Liver (tissue), 9 donors: ENCODE measurements around the gene NPL. TPM values are rescaled to one million over a fixed set of nuclear protein-coding genes. Genes with fewer than 3 reads are reported as not detected.

Experiments used
- DNase-seq: peaks from one replicate; pipeline ENCODE4 v3.0.0-alpha.2; 2017; ENCODE audit warnings: low spot score
- H3K27ac ChIP-seq, 2 donors: one replicate each; pipeline ENCODE4 v1.7.0; 2013; ENCODE audit warnings: inconsistent platforms in 2 of 2, low read length in 2 of 2, control low read depth in 1 of 2, low read depth in 1 of 2, mild to moderate bottlenecking in 1 of 2
- H3K27me3 ChIP-seq, 4 donors: one replicate each; pipeline versions ENCODE4 v1.6.1 to v1.7.0; 2013; ENCODE audit warnings: low read length in 3 of 4, inconsistent platforms in 1 of 4, mild to moderate bottlenecking in 1 of 4, moderate library complexity in 1 of 4; ENCODE audit not compliant: control insufficient read depth in 4 of 4, insufficient read depth in 4 of 4
- H3K36me3 ChIP-seq, 4 donors: one replicate each; pipeline versions ENCODE4 v1.6.1 to v1.7.0; 2013; ENCODE audit warnings: low read length in 3 of 4, mild to moderate bottlenecking in 3 of 4, low read depth in 1 of 4, moderate library complexity in 1 of 4; ENCODE audit not compliant: control insufficient read depth in 4 of 4, insufficient read depth in 3 of 4
- H3K4me1 ChIP-seq, 4 donors: one replicate each; pipeline versions ENCODE4 v1.6.1 to v1.7.0; 2013; ENCODE audit warnings: low read length in 3 of 4, mild to moderate bottlenecking in 3 of 4, moderate library complexity in 1 of 4; ENCODE audit not compliant: control insufficient read depth in 4 of 4, insufficient read depth in 4 of 4
- H3K4me3 ChIP-seq, 3 donors: one replicate each; pipeline versions ENCODE4 v1.6.1 to v1.7.0; 2013; ENCODE audit warnings: low read length in 3 of 3, control low read depth in 1 of 3, low read depth in 1 of 3, mild to moderate bottlenecking in 1 of 3
- H3K9ac ChIP-seq, 2 donors: one replicate each; pipeline ENCODE4 v1.7.0; 2013; ENCODE audit warnings: low read length in 2 of 2, mild to moderate bottlenecking in 2 of 2, moderate library complexity in 2 of 2, control low read depth in 1 of 2, low read depth in 1 of 2
- H3K9me3 ChIP-seq, 4 donors: one replicate each; pipeline versions ENCODE4 v1.6.1 to v1.7.0; 2013; ENCODE audit warnings: low read length in 3 of 4; ENCODE audit not compliant: control insufficient read depth in 4 of 4
- EGR1 ChIP-seq, 2 donors: IDR thresholded peaks; 2 replicates each; pipeline ENCODE4 v1.6.1; 2016 to 2018; ENCODE audit warnings: antibody characterized with exemption in 2 of 2, low read depth in 2 of 2
- FOXA1 ChIP-seq: IDR thresholded peaks from 2 replicates; pipeline ENCODE4 v1.6.1; 2016; ENCODE audit warnings: antibody characterized with exemption
- FOXA2 ChIP-seq: IDR thresholded peaks from 2 replicates; pipeline ENCODE4 v1.6.1; 2016; ENCODE audit warnings: antibody characterized with exemption
- HNF4A ChIP-seq, 2 donors: conservative IDR thresholded peaks; 2 replicates each; pipeline ENCODE4 v1.6.1; 2016; ENCODE audit warnings: antibody characterized with exemption in 2 of 2, mild to moderate bottlenecking in 2 of 2
- HNF4G ChIP-seq: IDR thresholded peaks from 2 replicates; pipeline ENCODE4 v1.6.1; 2016; ENCODE audit warnings: antibody characterized with exemption
- NR2F2 ChIP-seq: IDR thresholded peaks from 2 replicates; pipeline ENCODE4 v1.6.1; 2016; ENCODE audit warnings: antibody characterized with exemption
- RAD21 ChIP-seq, 2 donors: IDR thresholded peaks; 2 replicates each; pipeline ENCODE4 v1.6.1; 2016; ENCODE audit warnings: antibody characterized with exemption in 2 of 2, mild to moderate bottlenecking in 2 of 2
- RXRA ChIP-seq, 2 donors: IDR thresholded peaks; 2 replicates each; pipeline ENCODE4 v1.6.1; 2017 to 2018; ENCODE audit warnings: antibody characterized with exemption in 2 of 2, mild to moderate bottlenecking in 1 of 2
- SP1 ChIP-seq: IDR thresholded peaks from 2 replicates; pipeline ENCODE4 v1.6.1; 2018; ENCODE audit warnings: antibody characterized with exemption, mild to moderate bottlenecking
- TAF1 ChIP-seq: conservative IDR thresholded peaks from 2 replicates; pipeline ENCODE4 v1.6.1; 2016; ENCODE audit warnings: antibody characterized with exemption, mild to moderate bottlenecking
- WGBS: extraction: QIAGEN DNeasy Blood & Tissue Kit; methylation state at CpG from one replicate; pipeline ENCODE4 v1.1.7; 2013; 5-methylcytosine and 5-hydroxymethylcytosine counted together
- polyA plus RNA-seq, 2 donors: library from polyadenylated mRNA; stranded (reverse) in 1 of 2; unstranded in 1 of 2; fragments of 200-250 nt in 1 of 2; fragments of >200 nt in 1 of 2; fragmentation: Nextera tagmentation in 1 of 2; extraction: Ambion mirVana in 1 of 2; gene quantifications; one replicate each; pipeline versions ENCODE4 v1.2.1 to v1.2.3, GENCODE V29; 2013 to 2015
- total RNA-seq, 2 donors: library from RNA; depleted of rRNA; stranded (reverse); fragments of >200 nt; gene quantifications; one replicate each; pipeline ENCODE4 v1.2.3, GENCODE V29; 2014
- TF ChIP-seq, protein P1 (sequence below): fragments of 150-350 bp; IDR thresholded peaks from 2 replicates; pipeline ENCODE4 v1.5.1; 2017; ENCODE audit warnings: improper control_type of control experiment, low read depth, low read length; ENCODE audit not compliant: missing input control
- TF ChIP-seq, protein P2 (sequence below): IDR thresholded peaks from 2 replicates; pipeline ENCODE4 v1.6.1; 2016; ENCODE audit warnings: antibody characterized with exemption
- TF ChIP-seq, protein P3 (sequence below): IDR thresholded peaks from 2 replicates; pipeline ENCODE4 v1.6.1; 2016; ENCODE audit warnings: antibody characterized with exemption, mild to moderate bottlenecking
- TF ChIP-seq, protein P4 (sequence below): IDR thresholded peaks from 2 replicates; pipeline ENCODE4 v1.6.1; 2016; ENCODE audit warnings: antibody characterized with exemption
- TF ChIP-seq, protein P5 (sequence below): IDR thresholded peaks from 2 replicates; pipeline ENCODE4 v1.6.1; 2016; ENCODE audit warnings: antibody characterized with exemption
- donor health status: healthy.
- donor health status: healthy.
- donor health status: healthy.
- donor health status: healthy.
- donor health status: healthy.

NPL gene
- total and polyA plus RNA-seq, 4 donors: 8.5 to 47.3 (median 15.9) TPM

DNA sequence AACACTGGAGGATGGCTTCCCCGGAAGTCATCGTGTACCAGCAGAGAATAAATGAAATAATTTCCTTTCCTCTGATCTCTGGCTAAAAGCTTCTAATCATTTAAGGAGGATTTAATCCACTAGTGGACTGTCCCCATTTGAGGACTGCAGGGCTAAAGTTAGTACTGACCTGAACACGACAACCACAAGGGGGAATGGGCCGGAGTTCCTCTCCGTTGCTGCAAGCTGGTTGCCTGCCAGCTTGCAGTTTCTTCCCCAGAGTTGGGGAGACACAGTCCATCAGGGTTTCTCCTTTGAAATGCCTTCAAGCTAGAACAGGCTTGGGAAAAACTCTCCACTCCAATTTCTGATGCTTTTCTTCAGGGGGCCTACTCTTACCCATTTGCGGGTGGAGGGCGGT lies 35.5 kb upstream of the NPL start (continued):
- TF ChIP-seq, protein P1, sequence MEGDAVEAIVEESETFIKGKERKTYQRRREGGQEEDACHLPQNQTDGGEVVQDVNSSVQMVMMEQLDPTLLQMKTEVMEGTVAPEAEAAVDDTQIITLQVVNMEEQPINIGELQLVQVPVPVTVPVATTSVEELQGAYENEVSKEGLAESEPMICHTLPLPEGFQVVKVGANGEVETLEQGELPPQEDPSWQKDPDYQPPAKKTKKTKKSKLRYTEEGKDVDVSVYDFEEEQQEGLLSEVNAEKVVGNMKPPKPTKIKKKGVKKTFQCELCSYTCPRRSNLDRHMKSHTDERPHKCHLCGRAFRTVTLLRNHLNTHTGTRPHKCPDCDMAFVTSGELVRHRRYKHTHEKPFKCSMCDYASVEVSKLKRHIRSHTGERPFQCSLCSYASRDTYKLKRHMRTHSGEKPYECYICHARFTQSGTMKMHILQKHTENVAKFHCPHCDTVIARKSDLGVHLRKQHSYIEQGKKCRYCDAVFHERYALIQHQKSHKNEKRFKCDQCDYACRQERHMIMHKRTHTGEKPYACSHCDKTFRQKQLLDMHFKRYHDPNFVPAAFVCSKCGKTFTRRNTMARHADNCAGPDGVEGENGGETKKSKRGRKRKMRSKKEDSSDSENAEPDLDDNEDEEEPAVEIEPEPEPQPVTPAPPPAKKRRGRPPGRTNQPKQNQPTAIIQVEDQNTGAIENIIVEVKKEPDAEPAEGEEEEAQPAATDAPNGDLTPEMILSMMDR: no peak
- no peak for TF ChIP-seq FOXA1
- TF ChIP-seq, protein P2, sequence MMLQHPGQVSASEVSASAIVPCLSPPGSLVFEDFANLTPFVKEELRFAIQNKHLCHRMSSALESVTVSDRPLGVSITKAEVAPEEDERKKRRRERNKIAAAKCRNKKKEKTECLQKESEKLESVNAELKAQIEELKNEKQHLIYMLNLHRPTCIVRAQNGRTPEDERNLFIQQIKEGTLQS: no peak

DNA sequence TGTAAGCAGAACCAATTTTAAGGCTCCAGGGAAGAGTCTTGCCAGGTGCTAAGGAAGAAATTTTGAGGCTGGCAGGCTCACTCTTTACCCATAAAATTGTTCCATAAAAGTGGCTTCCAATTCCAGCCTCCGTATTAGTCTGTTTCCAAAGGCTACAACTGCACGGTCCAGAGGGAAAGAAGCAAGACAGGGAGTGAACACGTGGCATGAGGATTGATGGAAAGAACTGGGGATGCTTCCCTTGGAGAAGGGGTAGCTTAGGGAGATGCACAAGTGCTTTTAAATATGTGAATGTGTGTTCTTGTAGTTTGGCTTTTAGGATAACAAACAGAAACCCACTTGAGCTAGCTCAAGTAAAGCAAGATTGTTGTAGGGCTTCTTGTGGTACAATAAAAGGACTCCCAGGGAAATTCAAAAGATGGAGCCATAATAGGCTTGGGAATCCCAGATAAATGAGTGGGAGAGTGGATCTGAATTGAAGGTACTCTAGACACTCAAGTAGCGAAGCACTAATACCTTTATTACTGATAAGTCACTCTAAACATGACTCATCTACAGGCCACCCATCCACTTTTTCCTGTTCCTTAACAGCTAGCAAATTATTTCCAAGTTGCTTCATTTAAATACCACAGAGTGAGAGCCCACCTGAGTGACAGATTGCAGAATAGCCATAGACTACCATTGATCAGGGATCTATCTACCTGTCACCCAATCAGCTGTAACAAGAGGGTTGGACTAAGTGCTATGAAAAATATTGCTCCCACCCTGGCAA lies 34.8 kb upstream of the NPL start:
- no peak for DNase-seq
- Histone ChIP-seq H3K27me3 (no peaks in the 10 kb centered on the region), H3K9me3 (no peaks in the 10 kb centered on the region), H3K36me3 (no peaks in the 10 kb centered on the region), H3K9ac (no peak overlapping the region), H3K4me3 (no peak overlapping the region), H3K4me1 (no peaks in the 10 kb centered on the region), H3K27ac (no peak overlapping the region)
- no peak for TF ChIP-seq FOXA1
- no peak for TF ChIP-seq RXRA (IDR thresholded peaks at IDR 0.05)
- no peak for TF ChIP-seq EGR1 (IDR thresholded peaks at IDR 0.05; ENCODE audit: low read depth in 2 of 2)
- no peak for TF ChIP-seq RAD21 (IDR thresholded peaks at IDR 0.05)
- no peak for TF ChIP-seq TAF1
- no peak for TF ChIP-seq NR2F2
- no peak for TF ChIP-seq HNF4A (conservative IDR thresholded peaks at IDR 0.05)
- TF ChIP-seq SP1: no peak
- TF ChIP-seq, protein P3, sequence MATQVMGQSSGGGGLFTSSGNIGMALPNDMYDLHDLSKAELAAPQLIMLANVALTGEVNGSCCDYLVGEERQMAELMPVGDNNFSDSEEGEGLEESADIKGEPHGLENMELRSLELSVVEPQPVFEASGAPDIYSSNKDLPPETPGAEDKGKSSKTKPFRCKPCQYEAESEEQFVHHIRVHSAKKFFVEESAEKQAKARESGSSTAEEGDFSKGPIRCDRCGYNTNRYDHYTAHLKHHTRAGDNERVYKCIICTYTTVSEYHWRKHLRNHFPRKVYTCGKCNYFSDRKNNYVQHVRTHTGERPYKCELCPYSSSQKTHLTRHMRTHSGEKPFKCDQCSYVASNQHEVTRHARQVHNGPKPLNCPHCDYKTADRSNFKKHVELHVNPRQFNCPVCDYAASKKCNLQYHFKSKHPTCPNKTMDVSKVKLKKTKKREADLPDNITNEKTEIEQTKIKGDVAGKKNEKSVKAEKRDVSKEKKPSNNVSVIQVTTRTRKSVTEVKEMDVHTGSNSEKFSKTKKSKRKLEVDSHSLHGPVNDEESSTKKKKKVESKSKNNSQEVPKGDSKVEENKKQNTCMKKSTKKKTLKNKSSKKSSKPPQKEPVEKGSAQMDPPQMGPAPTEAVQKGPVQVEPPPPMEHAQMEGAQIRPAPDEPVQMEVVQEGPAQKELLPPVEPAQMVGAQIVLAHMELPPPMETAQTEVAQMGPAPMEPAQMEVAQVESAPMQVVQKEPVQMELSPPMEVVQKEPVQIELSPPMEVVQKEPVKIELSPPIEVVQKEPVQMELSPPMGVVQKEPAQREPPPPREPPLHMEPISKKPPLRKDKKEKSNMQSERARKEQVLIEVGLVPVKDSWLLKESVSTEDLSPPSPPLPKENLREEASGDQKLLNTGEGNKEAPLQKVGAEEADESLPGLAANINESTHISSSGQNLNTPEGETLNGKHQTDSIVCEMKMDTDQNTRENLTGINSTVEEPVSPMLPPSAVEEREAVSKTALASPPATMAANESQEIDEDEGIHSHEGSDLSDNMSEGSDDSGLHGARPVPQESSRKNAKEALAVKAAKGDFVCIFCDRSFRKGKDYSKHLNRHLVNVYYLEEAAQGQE: no peak
- 76% methylated on average over 4 of the region's 4 CpGs for WGBS

DNA sequence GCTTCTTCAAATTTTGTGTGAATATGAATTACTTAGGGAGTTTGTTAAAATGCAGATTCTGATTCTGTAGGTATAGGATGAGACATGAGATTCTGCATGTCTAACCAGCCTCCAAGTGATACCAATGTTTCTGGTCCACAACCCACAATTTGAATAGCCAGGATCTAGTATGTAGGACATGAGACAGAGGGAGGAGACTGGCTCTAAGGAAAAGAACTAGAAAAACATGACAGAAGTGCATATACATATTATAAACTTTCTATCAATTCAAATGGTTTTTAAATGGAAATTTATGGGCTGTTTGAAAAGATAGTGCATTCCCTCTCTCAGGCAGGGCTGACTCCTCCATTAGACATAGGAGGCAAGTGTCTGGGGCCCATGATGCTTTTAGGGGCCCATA lies 33.9 kb upstream of the NPL start:
- Histone ChIP-seq H3K9ac (no peak overlapping the region), H3K36me3 (no peaks in the 10 kb centered on the region), H3K4me1 (no peaks in the 10 kb centered on the region), H3K27ac (no peak overlapping the region), H3K4me3 (no peak overlapping the region), H3K27me3 (no peaks in the 10 kb centered on the region), H3K9me3 (no peaks in the 10 kb centered on the region)
- DNase-seq: no peak
- TF ChIP-seq, protein P4, sequence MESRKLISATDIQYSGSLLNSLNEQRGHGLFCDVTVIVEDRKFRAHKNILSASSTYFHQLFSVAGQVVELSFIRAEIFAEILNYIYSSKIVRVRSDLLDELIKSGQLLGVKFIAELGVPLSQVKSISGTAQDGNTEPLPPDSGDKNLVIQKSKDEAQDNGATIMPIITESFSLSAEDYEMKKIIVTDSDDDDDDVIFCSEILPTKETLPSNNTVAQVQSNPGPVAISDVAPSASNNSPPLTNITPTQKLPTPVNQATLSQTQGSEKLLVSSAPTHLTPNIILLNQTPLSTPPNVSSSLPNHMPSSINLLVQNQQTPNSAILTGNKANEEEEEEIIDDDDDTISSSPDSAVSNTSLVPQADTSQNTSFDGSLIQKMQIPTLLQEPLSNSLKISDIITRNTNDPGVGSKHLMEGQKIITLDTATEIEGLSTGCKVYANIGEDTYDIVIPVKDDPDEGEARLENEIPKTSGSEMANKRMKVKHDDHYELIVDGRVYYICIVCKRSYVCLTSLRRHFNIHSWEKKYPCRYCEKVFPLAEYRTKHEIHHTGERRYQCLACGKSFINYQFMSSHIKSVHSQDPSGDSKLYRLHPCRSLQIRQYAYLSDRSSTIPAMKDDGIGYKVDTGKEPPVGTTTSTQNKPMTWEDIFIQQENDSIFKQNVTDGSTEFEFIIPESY: no peak
- TF ChIP-seq HNF4G (no peak), EGR1 (IDR thresholded peaks at IDR 0.05; ENCODE audit: low read depth in 2 of 2) (no peak), SP1 (no peak), TAF1 (no peak), RXRA (IDR thresholded peaks at IDR 0.05) (no peak), FOXA2 (no peak), NR2F2 (no peak)
- TF ChIP-seq, protein P5, sequence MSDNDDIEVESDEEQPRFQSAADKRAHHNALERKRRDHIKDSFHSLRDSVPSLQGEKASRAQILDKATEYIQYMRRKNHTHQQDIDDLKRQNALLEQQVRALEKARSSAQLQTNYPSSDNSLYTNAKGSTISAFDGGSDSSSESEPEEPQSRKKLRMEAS: no peak
- TF ChIP-seq, protein P3: no peak
